ENCODE results near the gene KCNJ12.
"Not testable (repeated sequence)": the region's sequence is repeated elsewhere in the genome, so short reads cannot be mapped to it uniquely, and the experiment has no call there.

KCNJ12 gene

DNA sequence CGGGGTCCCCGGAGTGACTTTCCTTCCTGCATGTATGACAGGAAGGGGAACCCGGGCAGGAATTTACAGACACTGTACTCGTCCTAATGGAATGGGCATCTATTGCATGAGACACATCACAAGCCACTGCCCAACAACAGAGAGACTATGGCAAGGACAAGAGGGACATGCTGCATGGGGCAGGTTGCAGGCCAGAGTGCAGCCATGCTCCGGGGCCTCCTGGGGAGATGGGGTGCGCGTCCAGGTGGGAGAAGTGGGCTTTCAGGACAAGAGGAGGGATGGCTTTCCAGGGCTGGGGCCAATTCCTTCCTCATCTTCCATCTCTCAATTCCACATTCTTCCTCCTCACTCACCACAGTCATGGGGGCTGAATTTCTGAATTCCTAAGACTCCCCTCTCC, 60.3 kb downstream of the KCNJ12 start:
- not testable (repeated sequence) for H3K9ac ChIP-seq (ENCODE audit: low read length)
- WGBS = no CpG with 5 or more reads among the region's 7 CpGs

DNA sequence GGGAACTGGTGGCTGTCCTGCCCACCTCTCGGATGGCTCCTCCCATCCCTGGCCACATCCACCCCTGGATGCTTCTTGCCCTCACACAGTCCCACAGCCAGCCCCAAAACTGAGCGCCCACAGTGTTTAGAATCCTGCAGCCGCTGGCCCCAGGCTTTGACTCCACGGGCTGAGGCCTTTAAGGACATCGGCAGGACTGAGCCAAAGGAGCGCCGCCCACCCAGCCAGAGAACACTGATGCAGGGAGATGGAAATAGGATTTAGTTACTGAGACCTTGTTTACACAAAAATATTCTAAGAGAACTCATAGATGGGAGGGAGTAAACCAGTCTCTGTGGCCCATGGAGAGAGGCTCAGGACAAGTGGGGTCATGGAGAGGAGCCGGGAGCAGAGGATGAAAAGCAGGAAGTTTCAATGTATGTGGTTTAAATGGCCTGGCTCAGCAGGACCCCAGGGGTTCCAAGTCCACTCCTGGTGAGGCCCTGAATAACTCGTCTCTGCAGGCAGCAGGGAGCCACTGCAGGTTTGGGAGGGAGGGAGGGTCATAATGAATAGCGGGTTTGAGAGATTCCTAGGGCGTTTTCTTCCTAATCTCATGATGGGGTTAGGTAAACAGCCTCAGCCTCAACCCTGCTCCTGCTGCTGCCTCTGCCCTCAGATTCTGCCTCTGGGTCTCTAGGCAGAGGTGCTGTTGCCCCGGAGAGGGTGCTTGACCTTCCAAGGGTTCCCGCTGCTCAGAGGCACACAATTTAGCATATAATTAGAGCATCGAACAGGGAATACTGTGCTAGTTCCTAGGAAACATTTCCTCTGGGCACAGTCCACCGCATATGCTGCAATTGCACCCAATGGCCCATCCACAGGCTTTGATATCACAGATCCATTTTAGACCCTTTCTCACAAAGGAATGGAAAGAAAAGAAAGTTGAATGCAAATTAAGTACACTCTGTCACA, 61.0 kb downstream of the KCNJ12 start:
- peaks cover 0 to 15% of the 10 kb centered on the region in 2 experiments for H3K27me3 ChIP-seq (ENCODE audit: control insufficient read depth in 1 of 2, insufficient read depth in 1 of 2, low read length in 2 of 2)
- H2BK12ac ChIP-seq (ENCODE audit: low read length in 2 of 2); H3K4me1 ChIP-seq (ENCODE audit: control insufficient read depth, insufficient read depth, low read depth, low read length); H3K4me2 ChIP-seq (ENCODE audit: low read length, poor library complexity, severe bottlenecking); H3K14ac ChIP-seq (ENCODE audit: low read length in 2 of 2); H2BK5ac ChIP-seq (ENCODE audit: low read depth, low read length, poor library complexity, severe bottlenecking); H3K79me1 ChIP-seq (replicated peaks; ENCODE audit: low read length, poor library complexity, severe bottlenecking); DNase-seq; H3K9me3 ChIP-seq (ENCODE audit: control insufficient read depth, low read length); H3K18ac ChIP-seq (ENCODE audit: low read depth in 1 of 2, low read length in 2 of 2); H3K4ac ChIP-seq (ENCODE audit: low read depth in 1 of 2, low read length in 2 of 2); H3K23ac ChIP-seq (ENCODE audit: low read length in 2 of 2); H2BK15ac ChIP-seq (ENCODE audit: low read depth, poor library complexity, severe bottlenecking); H2AK5ac ChIP-seq (ENCODE audit: low read length, severe bottlenecking); H3K36me3 ChIP-seq (ENCODE audit: control insufficient read depth in 1 of 2, insufficient read depth in 2 of 2, low read depth in 1 of 2, low read length in 2 of 2); H3K9ac ChIP-seq (ENCODE audit: low read length); H4K8ac ChIP-seq (ENCODE audit: low read length); H3K27ac ChIP-seq (ENCODE audit: low read length, poor library complexity, severe bottlenecking); H2BK120ac ChIP-seq (ENCODE audit: low read depth, low read length); H4K91ac ChIP-seq (ENCODE audit: low read length); H2AFZ ChIP-seq (ENCODE audit: low read depth, low read length); H3K4me3 ChIP-seq (ENCODE audit: insufficient read depth in 1 of 2, low read depth in 1 of 2, low read length in 2 of 2): not testable (repeated sequence)
- WGBS = 71% methylated on average over 12 of the region's 15 CpGs

More for the DNA sequence above, 60.3 kb downstream of the KCNJ12 start:
- H2BK5ac ChIP-seq (ENCODE audit: low read depth, low read length, poor library complexity, severe bottlenecking); H3K18ac ChIP-seq (ENCODE audit: low read depth in 1 of 2, low read length in 2 of 2); H2BK15ac ChIP-seq (ENCODE audit: low read depth, poor library complexity, severe bottlenecking); H2BK12ac ChIP-seq (ENCODE audit: low read length in 2 of 2); H3K4me3 ChIP-seq (ENCODE audit: insufficient read depth in 1 of 2, low read depth in 1 of 2, low read length in 2 of 2); H3K9me3 ChIP-seq (ENCODE audit: control insufficient read depth, low read length); H2BK120ac ChIP-seq (ENCODE audit: low read depth, low read length); H3K14ac ChIP-seq (ENCODE audit: low read length in 2 of 2); H3K36me3 ChIP-seq (ENCODE audit: control insufficient read depth in 1 of 2, insufficient read depth in 2 of 2, low read depth in 1 of 2, low read length in 2 of 2); H4K91ac ChIP-seq (ENCODE audit: low read length); H4K8ac ChIP-seq (ENCODE audit: low read length); H3K23ac ChIP-seq (ENCODE audit: low read length in 2 of 2); H3K4me2 ChIP-seq (ENCODE audit: low read length, poor library complexity, severe bottlenecking); H3K79me1 ChIP-seq (replicated peaks; ENCODE audit: low read length, poor library complexity, severe bottlenecking); H2AK5ac ChIP-seq (ENCODE audit: low read length, severe bottlenecking); DNase-seq; H3K4me1 ChIP-seq (ENCODE audit: control insufficient read depth, insufficient read depth, low read depth, low read length); H3K27ac ChIP-seq (ENCODE audit: low read length, poor library complexity, severe bottlenecking); H2AFZ ChIP-seq (ENCODE audit: low read depth, low read length); H3K4ac ChIP-seq (ENCODE audit: low read depth in 1 of 2, low read length in 2 of 2): not testable (repeated sequence)
- peaks cover 0 to 15% of the 10 kb centered on the region in 2 experiments for H3K27me3 ChIP-seq (ENCODE audit: control insufficient read depth in 1 of 2, insufficient read depth in 1 of 2, low read length in 2 of 2)

DNA sequence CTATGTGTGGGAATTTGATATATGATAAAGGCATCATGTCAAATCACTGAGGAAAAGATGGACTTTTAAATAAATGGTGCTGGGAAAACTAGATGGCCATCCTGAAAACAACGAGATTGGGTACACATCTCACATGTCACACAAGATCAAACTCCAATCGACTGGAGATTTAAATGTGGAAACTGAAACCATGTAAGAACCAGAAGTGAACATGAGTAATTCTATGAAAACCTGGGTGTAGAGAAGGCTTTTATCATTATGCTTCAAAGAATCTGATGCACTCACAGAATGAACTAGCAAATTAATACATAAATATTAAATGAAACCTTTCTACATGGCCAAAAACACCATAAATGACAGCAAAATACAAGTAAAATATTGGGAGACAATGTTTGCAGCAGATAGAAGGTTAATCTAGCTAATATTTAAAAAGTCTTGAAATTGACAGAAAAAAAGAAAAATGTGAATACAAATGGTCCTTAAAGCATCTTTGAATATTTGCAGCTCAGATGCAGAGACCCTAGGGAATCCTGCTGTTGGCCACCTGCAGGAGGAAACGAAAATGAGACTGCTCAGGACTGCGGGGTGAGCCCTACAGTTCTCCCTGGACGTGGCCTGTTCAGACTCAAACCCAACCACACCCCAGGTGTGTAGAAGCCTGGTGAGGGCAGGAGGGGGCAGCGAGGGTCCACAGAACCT, 62.3 kb downstream of the KCNJ12 start:
- not testable (repeated sequence) for H2AK5ac ChIP-seq (ENCODE audit: low read length, severe bottlenecking); H3K79me1 ChIP-seq (replicated peaks; ENCODE audit: low read length, poor library complexity, severe bottlenecking); H3K27ac ChIP-seq (ENCODE audit: low read length, poor library complexity, severe bottlenecking); H3K9ac ChIP-seq (ENCODE audit: low read length); H3K4me3 ChIP-seq (ENCODE audit: insufficient read depth in 1 of 2, low read depth in 1 of 2, low read length in 2 of 2); H3K23ac ChIP-seq (ENCODE audit: low read length in 2 of 2); H2BK120ac ChIP-seq (ENCODE audit: low read depth, low read length); H2BK15ac ChIP-seq (ENCODE audit: low read depth, poor library complexity, severe bottlenecking); H3K9me3 ChIP-seq (ENCODE audit: control insufficient read depth, low read length); H4K91ac ChIP-seq (ENCODE audit: low read length); H3K36me3 ChIP-seq (ENCODE audit: control insufficient read depth in 1 of 2, insufficient read depth in 2 of 2, low read depth in 1 of 2, low read length in 2 of 2); H3K4ac ChIP-seq (ENCODE audit: low read depth in 1 of 2, low read length in 2 of 2); H3K4me1 ChIP-seq (ENCODE audit: control insufficient read depth, insufficient read depth, low read depth, low read length); H2AFZ ChIP-seq (ENCODE audit: low read depth, low read length); DNase-seq; H3K4me2 ChIP-seq (ENCODE audit: low read length, poor library complexity, severe bottlenecking); H3K14ac ChIP-seq (ENCODE audit: low read length in 2 of 2); H4K8ac ChIP-seq (ENCODE audit: low read length); H2BK12ac ChIP-seq (ENCODE audit: low read length in 2 of 2); H2BK5ac ChIP-seq (ENCODE audit: low read depth, low read length, poor library complexity, severe bottlenecking); H3K18ac ChIP-seq (ENCODE audit: low read depth in 1 of 2, low read length in 2 of 2)
- H3K27me3 ChIP-seq (ENCODE audit: control insufficient read depth in 1 of 2, insufficient read depth in 1 of 2, low read length in 2 of 2) = peaks cover 0 to 12% of the 10 kb centered on the region in 2 experiments
- no CpG with 5 or more reads among the region's 6 CpGs for WGBS

DNA sequence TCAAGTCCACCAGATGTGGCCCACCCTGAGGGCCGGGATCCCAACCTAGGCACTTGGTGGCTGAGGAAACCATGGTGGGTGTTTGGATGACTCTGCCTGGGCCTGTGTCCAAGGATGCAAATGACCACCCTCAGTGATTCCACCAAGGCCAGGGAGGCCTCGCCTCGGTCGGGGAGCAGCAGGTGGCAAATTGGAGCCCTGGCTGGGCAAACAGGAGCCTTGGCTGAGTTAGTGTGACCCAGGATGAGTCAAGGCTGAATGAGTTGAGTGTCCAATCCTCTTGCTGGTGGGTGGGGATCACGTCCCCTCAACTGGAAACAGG, 62.8 kb downstream of the KCNJ12 start:
- H3K4ac ChIP-seq (ENCODE audit: low read depth in 1 of 2, low read length in 2 of 2); H3K79me1 ChIP-seq (replicated peaks; ENCODE audit: low read length, poor library complexity, severe bottlenecking); H3K9ac ChIP-seq (ENCODE audit: low read length); H4K8ac ChIP-seq (ENCODE audit: low read length); H3K4me3 ChIP-seq (ENCODE audit: insufficient read depth in 1 of 2, low read depth in 1 of 2, low read length in 2 of 2); H3K27ac ChIP-seq (ENCODE audit: low read length, poor library complexity, severe bottlenecking); H3K9me3 ChIP-seq (ENCODE audit: control insufficient read depth, low read length); H2AK5ac ChIP-seq (ENCODE audit: low read length, severe bottlenecking); H2BK5ac ChIP-seq (ENCODE audit: low read depth, low read length, poor library complexity, severe bottlenecking); H2BK12ac ChIP-seq (ENCODE audit: low read length in 2 of 2); DNase-seq; H3K4me2 ChIP-seq (ENCODE audit: low read length, poor library complexity, severe bottlenecking); H3K18ac ChIP-seq (ENCODE audit: low read depth in 1 of 2, low read length in 2 of 2); H3K14ac ChIP-seq (ENCODE audit: low read length in 2 of 2); H3K4me1 ChIP-seq (ENCODE audit: control insufficient read depth, insufficient read depth, low read depth, low read length); H3K27me3 ChIP-seq (ENCODE audit: control insufficient read depth in 1 of 2, insufficient read depth in 1 of 2, low read length in 2 of 2); H3K23ac ChIP-seq (ENCODE audit: low read length in 2 of 2); H3K36me3 ChIP-seq (ENCODE audit: control insufficient read depth in 1 of 2, insufficient read depth in 2 of 2, low read depth in 1 of 2, low read length in 2 of 2); H2BK120ac ChIP-seq (ENCODE audit: low read depth, low read length); H2AFZ ChIP-seq (ENCODE audit: low read depth, low read length); H2BK15ac ChIP-seq (ENCODE audit: low read depth, poor library complexity, severe bottlenecking); H4K91ac ChIP-seq (ENCODE audit: low read length): not testable (repeated sequence)
- WGBS = no CpG with 5 or more reads among the region's 5 CpGs

All from mesenchymal stem cell (in vitro differentiated cells and primary cell).